Activated CD4-positive, alpha-beta memory T cell treated with anti-CD3 and anti-CD28 coated beads, Interleukin-2, amount 10 ng/mL, durations not matched to agents 7 days and 5 days (primary cell): ENCODE data around the gene MLYCD. TPM values are rescaled to one million over a fixed set of nuclear protein-coding genes. Genes with fewer than 3 reads are reported as not detected.

Experiments used
- CTCF ChIA-PET: fragments of 350-600 bp; sonication (Branson Sonifier 250); formaldehyde crosslinking; loops from one replicate; lab custom pipeline; 2021; ENCODE audit warnings: antibody characterized with exemption, inconsistent platforms; lab: Charles Lee
- POLR2A ChIA-PET: fragments of 350-600 bp; sonication (Branson Sonifier 250); formaldehyde crosslinking; loops from one replicate; lab custom pipeline; 2021; ENCODE audit warnings: antibody characterized with exemption; lab: Charles Lee
- DNase-seq: peaks from one replicate; pipeline ENCODE4 v3.0.0-alpha.2; 2020
- H3K27ac Mint-ChIP-seq: one replicate; pipeline ENCODE4 v1.8.0; 2021; ENCODE audit warnings: mild to moderate bottlenecking, mixed read lengths
- H3K27me3 Mint-ChIP-seq: one replicate; pipeline ENCODE4 v1.8.0; 2021; ENCODE audit warnings: mixed read lengths
- H3K36me3 Mint-ChIP-seq: one replicate; pipeline ENCODE4 v1.8.0; 2021; ENCODE audit warnings: low read depth, mixed read lengths
- H3K4me1 Mint-ChIP-seq: one replicate; pipeline ENCODE4 v1.8.0; 2021; ENCODE audit warnings: mixed read lengths
- H3K4me3 Mint-ChIP-seq: one replicate; pipeline ENCODE4 v1.8.0; 2021; ENCODE audit warnings: mild to moderate bottlenecking, mixed read lengths
- H3K9me3 Mint-ChIP-seq: one replicate; pipeline ENCODE4 v1.8.0; 2021; ENCODE audit warnings: mixed read lengths
- total RNA-seq, 2 experiments: library from RNA; stranded (reverse); gene quantifications; one replicate each; pipeline ENCODE4 v1.2.3, GENCODE V29; 2021

Gene MLYCD
- total RNA-seq, 2 experiments from 2014 or later, result 3.5 to 4.0 TPM

DNA sequence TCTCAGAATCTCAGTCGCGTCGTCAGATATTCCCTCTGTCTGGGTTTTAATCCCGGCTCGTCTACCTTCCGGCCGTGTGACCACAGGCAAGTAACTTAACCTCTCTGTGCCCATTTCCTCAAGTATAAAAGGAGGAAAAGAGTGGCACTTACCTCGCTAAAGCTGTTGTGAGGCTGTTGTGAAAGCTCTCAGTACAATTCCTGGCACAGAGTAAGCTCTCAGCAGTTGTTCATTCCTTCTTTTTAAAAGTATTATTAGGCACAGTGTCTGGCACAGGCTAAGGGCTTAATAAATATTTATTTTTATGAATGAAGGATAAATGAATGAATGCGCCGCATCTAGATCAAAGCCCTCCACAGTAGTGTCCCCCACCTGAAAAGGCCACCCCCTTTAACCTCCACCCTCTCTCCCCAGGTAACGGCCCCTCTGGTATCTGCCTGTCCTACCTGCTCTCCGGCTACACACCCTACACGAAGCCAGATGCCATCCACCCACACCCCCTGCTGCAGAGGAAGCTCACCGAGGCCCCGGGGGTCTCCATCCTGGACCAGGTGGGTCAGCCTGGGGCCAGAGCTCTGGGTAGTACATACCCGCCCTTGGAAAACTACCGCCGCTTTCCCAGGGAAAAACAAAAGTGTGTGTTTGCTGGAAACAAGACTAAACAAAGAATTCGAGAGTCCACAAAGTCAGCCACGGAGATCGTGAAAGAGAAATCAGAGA lies 60.1 kb downstream of the MLYCD start:
- Mint-ChIP-seq H3K9me3 (no peaks in the 10 kb centered on the region), H3K4me1 (peaks cover 4% of the 10 kb centered on the region), H3K36me3 (no peaks in the 10 kb centered on the region), H3K27ac (no peak overlapping the region), H3K4me3 (no peak overlapping the region), H3K27me3 (peaks cover 4% of the 10 kb centered on the region)
- no peak for DNase-seq
- ChIA-PET CTCF (no interaction called here), POLR2A (no interaction called here)

GRCh38 chr16:83959656-83960434 lies 60.9 kb downstream of the MLYCD start:
- no peaks in the 10 kb centered on the region for H3K9me3 Mint-ChIP-seq
- DNase-seq, result no peak
- H3K36me3 Mint-ChIP-seq, result no peaks in the 10 kb centered on the region
- ChIA-PET POLR2A (no interaction called here), CTCF (no interaction called here)
- H3K27ac Mint-ChIP-seq, result no peak overlapping the region
- no peaks in the 10 kb centered on the region for H3K4me1 Mint-ChIP-seq
- H3K27me3 Mint-ChIP-seq, result no peaks in the 10 kb centered on the region
- H3K4me3 Mint-ChIP-seq, result no peak overlapping the region

DNA sequence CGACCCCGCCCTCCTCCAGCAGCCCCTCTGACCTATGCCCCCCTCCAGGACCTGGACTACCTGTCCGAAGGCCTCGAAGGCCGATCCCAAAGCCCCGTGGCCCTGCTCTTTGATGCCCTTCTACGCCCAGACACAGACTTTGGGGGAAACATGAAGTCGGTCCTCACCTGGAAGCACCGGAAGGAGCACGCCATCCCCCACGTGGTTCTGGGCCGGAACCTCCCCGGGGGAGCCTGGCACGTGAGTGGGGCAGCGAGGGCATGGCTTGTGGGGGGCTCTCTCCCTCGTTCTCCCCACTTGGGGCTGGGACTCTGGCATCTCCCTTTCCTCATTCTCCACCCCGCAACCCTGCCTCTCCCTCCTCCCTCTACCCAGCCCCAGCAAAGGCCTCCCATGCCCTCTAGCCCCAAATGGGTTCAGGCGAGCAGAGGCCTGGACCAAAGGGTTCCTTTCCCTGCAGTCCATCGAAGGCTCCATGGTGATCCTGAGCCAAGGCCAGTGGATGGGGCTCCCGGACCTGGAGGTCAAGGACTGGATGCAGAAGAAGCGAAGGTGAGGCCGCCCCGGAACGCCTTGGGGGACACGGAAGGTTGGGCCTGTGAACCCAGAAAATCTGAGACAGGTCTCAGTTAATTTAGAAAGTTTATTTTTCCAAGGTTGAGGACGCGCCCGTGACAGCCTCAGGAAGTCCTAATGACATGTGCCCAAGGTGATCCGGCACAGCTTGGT lies 61.8 kb downstream of the MLYCD start:
- no peak for DNase-seq
- no peaks in the 10 kb centered on the region for H3K9me3 Mint-ChIP-seq
- CTCF ChIA-PET, result no interaction called here
- no peak overlapping the region for H3K4me3 Mint-ChIP-seq
- H3K27ac Mint-ChIP-seq, result no peak overlapping the region
- no peaks in the 10 kb centered on the region for H3K36me3 Mint-ChIP-seq
- POLR2A ChIA-PET, result no interaction called here
- no peaks in the 10 kb centered on the region for H3K4me1 Mint-ChIP-seq
- no peaks in the 10 kb centered on the region for H3K27me3 Mint-ChIP-seq

GRCh38 chr16:83961591-83961990 lies 62.7 kb downstream of the MLYCD start:
- ChIA-PET POLR2A (no interaction called here), CTCF (no interaction called here)
- no peaks in the 10 kb centered on the region for H3K36me3 Mint-ChIP-seq
- H3K27ac Mint-ChIP-seq, result no peak overlapping the region
- H3K27me3 Mint-ChIP-seq, result no peaks in the 10 kb centered on the region
- H3K4me1 Mint-ChIP-seq, result no peaks in the 10 kb centered on the region
- no peak for DNase-seq
- H3K4me3 Mint-ChIP-seq, result no peak overlapping the region
- no peaks in the 10 kb centered on the region for H3K9me3 Mint-ChIP-seq

DNA sequence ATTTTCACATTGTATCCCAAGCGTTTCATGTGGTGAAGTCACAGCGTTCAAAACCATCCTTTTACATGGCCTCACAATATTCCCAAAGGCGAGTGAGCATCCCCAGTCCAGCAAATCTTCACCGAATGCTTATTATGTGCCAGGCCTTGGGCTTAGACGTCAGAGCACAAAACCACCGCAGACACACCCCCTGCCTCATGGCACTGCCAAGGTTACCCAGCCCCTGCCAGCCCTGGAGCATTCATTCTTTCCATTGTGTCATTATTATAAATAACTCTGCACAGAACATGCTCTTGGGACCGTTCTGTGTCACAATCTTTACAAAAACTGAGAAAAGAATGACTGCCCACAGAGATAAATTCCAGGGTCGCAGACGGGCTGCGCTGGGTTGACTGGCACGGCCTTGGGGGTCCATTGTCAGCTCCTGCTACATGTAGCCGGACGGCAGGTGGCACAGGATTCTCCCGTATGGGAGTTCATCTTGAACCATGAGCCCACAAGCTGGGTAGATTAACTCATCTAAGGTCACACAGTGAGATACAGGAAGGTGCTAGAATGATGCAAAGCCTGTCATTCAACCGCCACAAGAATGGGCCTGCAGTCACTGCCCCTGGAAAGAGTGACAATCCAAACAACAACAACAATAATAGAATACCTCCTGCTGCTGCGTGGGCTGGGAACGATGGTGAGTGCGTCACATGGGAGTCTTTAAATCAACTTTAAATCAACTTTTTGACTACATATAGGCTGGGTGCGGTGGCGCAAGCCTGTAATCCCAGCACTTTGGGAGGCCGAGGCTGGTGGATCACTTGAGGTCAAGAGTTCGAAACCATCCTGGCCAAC lies 64.6 kb downstream of the MLYCD start:
- H3K27me3 Mint-ChIP-seq, result peaks cover 3% of the 10 kb centered on the region
- H3K36me3 Mint-ChIP-seq, result no peaks in the 10 kb centered on the region
- no peaks in the 10 kb centered on the region for H3K9me3 Mint-ChIP-seq
- ChIA-PET POLR2A (no interaction called here), CTCF (interaction anchor here (1.5 to 1.9 kb wide), 2 partner anchors 10 to 100 kb away, joined by 4 read pairs; no protein-coding TSS in a partner anchor)
- H3K4me3 Mint-ChIP-seq, result no peak overlapping the region
- no peak overlapping the region for H3K27ac Mint-ChIP-seq
- no peak for DNase-seq
- H3K4me1 Mint-ChIP-seq, result peaks cover 2% of the 10 kb centered on the region

- Mint-ChIP-seq H3K36me3 (no peaks in the 10 kb centered on the region), H3K9me3 (no peaks in the 10 kb centered on the region), H3K4me1 (peaks cover 2% of the 10 kb centered on the region), H3K27me3 (peaks cover 10% of the 10 kb centered on the region), H3K4me3 (no peak overlapping the region), H3K27ac (no peak overlapping the region)
- no peak for DNase-seq
- ChIA-PET POLR2A (no interaction called here), CTCF (interaction anchor here (1.4 to 1.5 kb wide), 2 partner anchors 99 to 101 kb away, joined by 3 to 4 read pairs; no protein-coding TSS in a partner anchor)
These were observed 65.9 kb downstream of the MLYCD start for GRCh38 chr16:83964684-83965443.

GRCh38 chr16:83965444-83966152 lies 66.7 kb downstream of the MLYCD start:
- CTCF ChIA-PET, result interaction anchor here (1.4 to 1.5 kb wide), 2 partner anchors 98 to 100 kb away, joined by 3 to 4 read pairs; no protein-coding TSS in a partner anchor

GRCh38 chr16:83966153-83966696 lies 67.3 kb downstream of the MLYCD start:
- Mint-ChIP-seq H3K36me3 (no peaks in the 10 kb centered on the region), H3K4me1 (peaks cover 2% of the 10 kb centered on the region), H3K27ac (no peak overlapping the region), H3K4me3 (no peak overlapping the region), H3K9me3 (no peaks in the 10 kb centered on the region), H3K27me3 (peaks cover 13% of the 10 kb centered on the region)
- CTCF ChIA-PET, result interaction anchor here (1.4 kb wide), 1 partner anchor 100 kb away, joined by 3 read pairs; no protein-coding TSS in a partner anchor
- no peak for DNase-seq
- POLR2A ChIA-PET, result no interaction called here

More at GRCh38 chr16:83965444-83966152, 66.7 kb downstream of the MLYCD start:
- Mint-ChIP-seq H3K4me1 (peaks cover 2% of the 10 kb centered on the region), H3K9me3 (no peaks in the 10 kb centered on the region), H3K4me3 (no peak overlapping the region), H3K36me3 (no peaks in the 10 kb centered on the region), H3K27ac (no peak overlapping the region), H3K27me3 (peaks cover 13% of the 10 kb centered on the region)
- DNase-seq, result no peak
- POLR2A ChIA-PET, result no interaction called here

- Mint-ChIP-seq H3K27me3 (peaks cover 13% of the 10 kb centered on the region), H3K36me3 (no peaks in the 10 kb centered on the region), H3K4me3 (no peak overlapping the region), H3K9me3 (no peaks in the 10 kb centered on the region), H3K27ac (no peak overlapping the region), H3K4me1 (peaks cover 2% of the 10 kb centered on the region)
- no peak for DNase-seq
- CTCF ChIA-PET, result interaction anchor here (0.5 to 0.6 kb wide), 2 partner anchors 386 to 1704 kb away, joined by 3 to 7 read pairs; no protein-coding TSS in a partner anchor
- POLR2A ChIA-PET, result no interaction called here
These were observed 68.2 kb downstream of the MLYCD start for GRCh38 chr16:83967091-83967490.

DNA sequence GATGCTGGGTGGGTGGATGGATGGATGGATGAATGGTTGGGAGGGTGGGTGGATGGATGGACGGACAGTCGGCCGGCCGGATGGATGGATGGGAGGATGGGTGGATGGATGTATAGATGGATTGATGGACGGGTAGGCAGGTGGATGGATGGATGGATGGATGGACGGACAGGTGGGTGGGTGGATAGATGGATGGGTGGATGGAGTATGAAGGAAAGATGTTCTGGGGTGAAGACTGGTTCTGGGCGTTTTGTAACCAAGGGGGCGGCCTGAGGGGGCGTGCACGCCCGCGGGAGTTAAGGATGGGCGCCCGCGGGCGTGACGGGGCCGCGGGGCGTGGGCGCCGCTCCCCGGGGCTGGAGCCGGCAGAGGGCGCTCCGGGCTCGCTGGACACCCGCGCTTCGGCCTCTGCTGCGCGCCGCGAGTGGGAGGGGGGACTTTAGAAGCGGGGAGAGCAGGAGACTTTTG lies 69.0 kb downstream of the MLYCD start, which contains the start of gene NECAB2:
NECAB2 (plus strand) TSS at position 407 of the 468 bp plus-strand sequence. CDS start 405 bp downstream, outside the sequence.
- H3K36me3 Mint-ChIP-seq, result no peaks in the 10 kb centered on the region
- ChIA-PET POLR2A (no interaction called here), CTCF (no interaction called here)
- H3K4me3 Mint-ChIP-seq, result no peak within 1 kb of the TSS
- no peaks in the 10 kb centered on the region for H3K9me3 Mint-ChIP-seq
- no peak for DNase-seq
- H3K27me3 Mint-ChIP-seq, result peaks cover 13% of the 10 kb centered on the region
- H3K27ac Mint-ChIP-seq, result no peak within 1 kb of the TSS
- peaks cover 2% of the 10 kb centered on the region for H3K4me1 Mint-ChIP-seq

DNA sequence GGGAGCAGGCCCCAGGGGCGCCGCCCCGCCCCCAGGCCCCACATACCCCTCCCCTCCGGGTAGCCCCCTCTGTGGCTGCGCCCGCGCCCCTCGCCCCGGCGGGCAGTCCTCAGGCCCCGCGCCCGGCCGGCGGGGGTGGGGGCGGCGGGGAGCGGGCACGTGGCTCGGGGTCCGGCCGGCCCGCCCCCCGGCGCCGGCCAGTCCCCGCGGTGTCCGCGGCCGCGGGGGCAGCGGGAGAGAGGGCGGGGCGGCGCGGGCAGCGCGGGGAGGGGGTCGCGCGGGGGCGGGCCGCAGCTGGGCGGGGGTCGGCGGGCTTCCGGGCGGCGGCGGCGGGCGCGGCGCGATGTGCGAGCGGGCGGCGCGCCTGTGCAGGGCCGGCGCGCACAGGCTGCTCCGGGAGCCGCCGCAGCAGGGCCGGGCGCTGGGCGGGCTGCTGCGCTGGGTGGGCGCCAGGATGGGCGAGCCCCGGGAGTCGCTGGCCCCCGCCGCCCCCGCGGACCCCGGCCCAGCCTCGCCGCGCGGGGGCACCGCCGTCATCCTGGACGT lies 69.5 kb downstream of the MLYCD start:
- Mint-ChIP-seq H3K36me3 (no peaks in the 10 kb centered on the region), H3K27me3 (peaks cover 13% of the 10 kb centered on the region), H3K27ac (no peak overlapping the region), H3K4me1 (peaks cover 2% of the 10 kb centered on the region), H3K9me3 (no peaks in the 10 kb centered on the region), H3K4me3 (no peak overlapping the region)
- ChIA-PET POLR2A (no interaction called here), CTCF (no interaction called here)
- DNase-seq, result no peak
